Testis (tissue), 5 donors: ENCODE measurements around the gene ZNF593OS. TPM values are rescaled to one million over a fixed set of nuclear protein-coding genes. Genes with fewer than 3 reads are reported as not detected.

ENCODE experiments used
- DNase-seq: peaks from one replicate; pipeline ENCODE4 v3.0.0-alpha.2; 2019
- H3K27ac ChIP-seq, 2 donors: fragments of 200-600 bp; sonication (generic); one replicate each; pipeline ENCODE4 v1.5.1; 2019
- H3K27me3 ChIP-seq: fragments of 200-600 bp; sonication (generic); one replicate; pipeline ENCODE4 v1.5.1; 2019
- H3K36me3 ChIP-seq: fragments of 200-600 bp; sonication (generic); one replicate; pipeline ENCODE4 v1.5.1; 2017; ENCODE audit warnings: low read depth; ENCODE audit errors: missing control alignments
- H3K4me1 ChIP-seq: fragments of 200-600 bp; sonication (generic); one replicate; pipeline ENCODE4 v1.5.1; 2019
- H3K4me3 ChIP-seq, 2 donors: fragments of 200-600 bp; sonication (generic); one replicate each; pipeline ENCODE4 v1.5.1; 2017 to 2019
- H3K9me3 ChIP-seq: fragments of 200-600 bp; sonication (generic); one replicate; pipeline ENCODE4 v1.5.1; 2017
- POLR2A ChIP-seq: fragments of 450-650 bp; IDR thresholded peaks from one replicate; pipeline ENCODE4 v1.6.1; 2017; ENCODE audit warnings: antibody characterized with exemption, mild to moderate bottlenecking, moderate library complexity
- WGBS, 2 donors: methylation state at CpG; one replicate each; pipeline ENCODE4 v1.1.5; 2018; 5-methylcytosine and 5-hydroxymethylcytosine counted together
- intact Hi-C: fragments of 100-400 bp; cut with DNase I; formaldehyde crosslinking; loops from one replicate; pipeline ENCODE4 v1.15.1; 2023; ENCODE audit warnings: low total_unique reads
- long read RNA-seq, 2 donors: transcript quantifications; one replicate each; lab custom pipeline, GENCODE V29; 2026
- polyA plus RNA-seq: library from polyadenylated mRNA; stranded (reverse); fragments of 350-450 nt; fragmentation: Illumina TruSeq; extraction: RNeasy Lipid Tissue Mini Kit (QIAGEN cat#74804); gene quantifications from one replicate; pipeline ENCODE4 v1.2.3, GENCODE V29; 2014; ENCODE audit warnings: low read depth, low replicate concordance; ENCODE audit not compliant: insufficient read depth
- total RNA-seq, 2 donors: library from RNA; depleted of rRNA; stranded (reverse); fragments of >200 nt; gene quantifications; one replicate each; pipeline ENCODE4 v1.2.3, GENCODE V29; 2016
- TF ChIP-seq, protein P1 (sequence below), 3 experiments: fragments of 450-650 bp in 2 of 3; fragments of 200-600 bp in 1 of 3; sonication (generic) in 1 of 3; IDR thresholded peaks; one replicate each; pipeline ENCODE4 v1.5.1; 2016 to 2019; ENCODE audit warnings: antibody characterized with exemption in 3 of 3, mild to moderate bottlenecking in 2 of 3, moderate library complexity in 1 of 3

ZNF593OS gene
- total RNA-seq (1 to 10 TPM in 1 of 2 donors, not detected in 1; 1.7 TPM), polyA plus RNA-seq (0.62 TPM)
- long read RNA-seq, donor 1, result 0 reads
- long read RNA-seq, donor 2, result 0 reads

DNA sequence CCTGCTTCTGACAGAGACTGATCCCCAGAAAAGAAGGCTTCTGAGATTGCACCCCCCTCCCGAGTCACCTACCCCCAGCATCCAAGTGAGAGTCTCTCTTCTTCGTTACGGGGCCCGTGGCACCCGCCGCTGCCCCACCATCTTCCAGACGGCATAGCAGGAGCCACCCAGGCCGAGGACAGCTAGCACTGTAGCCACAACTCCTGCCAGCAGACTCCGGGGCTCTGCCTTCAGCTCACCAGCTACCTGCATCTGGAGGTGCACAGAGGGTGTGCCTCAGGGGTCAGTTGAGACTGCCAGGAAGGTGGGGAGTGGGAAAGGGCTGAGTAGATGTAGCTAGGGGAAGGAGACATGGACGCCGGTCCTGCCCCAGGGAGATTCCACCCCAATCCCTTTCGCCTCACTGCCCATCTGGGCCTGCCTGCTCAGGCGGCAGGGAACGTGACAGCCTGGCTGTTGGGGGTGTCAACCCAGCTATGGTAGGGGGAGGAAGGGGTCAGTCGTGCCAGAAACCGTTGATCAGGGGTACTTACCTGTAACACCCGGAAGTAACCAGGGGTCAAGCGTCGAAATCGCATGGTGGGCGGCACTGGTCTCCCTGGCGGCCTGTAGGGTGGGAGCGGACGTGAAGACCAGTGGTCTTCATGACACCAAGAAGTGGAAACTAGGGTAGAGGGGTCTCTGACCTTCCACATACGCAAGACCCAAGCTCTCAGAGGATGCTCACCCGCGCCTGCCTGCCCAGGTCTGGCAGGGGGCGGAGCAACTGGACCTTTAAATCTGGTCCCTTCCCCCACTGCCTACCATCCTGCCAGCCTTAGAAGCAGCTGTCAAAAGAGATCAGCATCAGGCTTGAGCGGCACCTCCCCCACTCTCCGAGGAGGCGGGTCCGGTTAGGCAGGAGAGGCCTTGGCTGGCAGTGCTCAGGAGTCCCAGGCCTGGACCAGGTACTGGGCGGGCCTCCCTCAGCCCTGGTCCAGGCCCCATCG lies at the start of gene ZNF593OS:
TSS of gene ZNF593OS (minus strand) at position 749 of the 989 bp plus-strand sequence. CDS start at position 578, 171 bp downstream.
- no peak for TF ChIP-seq POLR2A
- TF ChIP-seq, protein P1, sequence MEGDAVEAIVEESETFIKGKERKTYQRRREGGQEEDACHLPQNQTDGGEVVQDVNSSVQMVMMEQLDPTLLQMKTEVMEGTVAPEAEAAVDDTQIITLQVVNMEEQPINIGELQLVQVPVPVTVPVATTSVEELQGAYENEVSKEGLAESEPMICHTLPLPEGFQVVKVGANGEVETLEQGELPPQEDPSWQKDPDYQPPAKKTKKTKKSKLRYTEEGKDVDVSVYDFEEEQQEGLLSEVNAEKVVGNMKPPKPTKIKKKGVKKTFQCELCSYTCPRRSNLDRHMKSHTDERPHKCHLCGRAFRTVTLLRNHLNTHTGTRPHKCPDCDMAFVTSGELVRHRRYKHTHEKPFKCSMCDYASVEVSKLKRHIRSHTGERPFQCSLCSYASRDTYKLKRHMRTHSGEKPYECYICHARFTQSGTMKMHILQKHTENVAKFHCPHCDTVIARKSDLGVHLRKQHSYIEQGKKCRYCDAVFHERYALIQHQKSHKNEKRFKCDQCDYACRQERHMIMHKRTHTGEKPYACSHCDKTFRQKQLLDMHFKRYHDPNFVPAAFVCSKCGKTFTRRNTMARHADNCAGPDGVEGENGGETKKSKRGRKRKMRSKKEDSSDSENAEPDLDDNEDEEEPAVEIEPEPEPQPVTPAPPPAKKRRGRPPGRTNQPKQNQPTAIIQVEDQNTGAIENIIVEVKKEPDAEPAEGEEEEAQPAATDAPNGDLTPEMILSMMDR (IDR thresholded peaks at IDR 0.05), result no peak
- Histone ChIP-seq H3K4me1 (peaks cover 12% of the 10 kb centered on the region), H3K9me3 (no peaks in the 10 kb centered on the region), H3K27me3 (no peaks in the 10 kb centered on the region), H3K36me3 (no peaks in the 10 kb centered on the region), H3K4me3 (no peak within 1 kb of the TSS), H3K27ac (no peak within 1 kb of the TSS)
- WGBS, 2 donors, result 90 to 94% methylated on average over 26 to 34 of the region's 34 CpGs
- DNase-seq, result no peak
- intact Hi-C loops, result no loop called here

DNA sequence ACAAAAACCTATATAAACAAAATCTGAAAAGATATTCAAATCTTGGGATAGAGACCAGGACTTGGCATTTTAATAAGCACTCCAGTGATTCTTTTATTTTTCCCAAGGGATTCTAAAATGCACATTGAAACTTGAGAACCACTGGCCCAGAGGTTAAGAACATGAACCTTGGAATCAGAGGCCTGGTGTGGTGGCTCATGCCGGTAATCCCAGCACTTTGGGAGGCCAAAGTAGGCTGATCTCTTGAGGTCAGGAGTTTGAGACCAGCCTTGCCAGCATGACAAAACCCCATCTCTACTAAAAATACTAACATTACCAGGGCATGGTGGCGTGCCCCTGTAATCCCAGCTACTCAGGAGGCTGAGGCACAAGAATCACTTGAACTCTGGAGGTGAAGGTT lies 49.5 kb upstream of the ZNF593OS start:
- Histone ChIP-seq H3K36me3 (no peaks in the 10 kb centered on the region), H3K9me3 (no peaks in the 10 kb centered on the region), H3K27ac (no peak overlapping the region), H3K4me3 (no peak overlapping the region), H3K4me1 (peaks cover 5% of the 10 kb centered on the region), H3K27me3 (no peaks in the 10 kb centered on the region)
- intact Hi-C loops, result no loop called here
- WGBS, 2 donors, result 86% methylated on average over 2 of the region's 2 CpGs
- no peak for DNase-seq
- no peak for TF ChIP-seq POLR2A
- TF ChIP-seq, protein P1 (IDR thresholded peaks at IDR 0.05), result no peak

DNA sequence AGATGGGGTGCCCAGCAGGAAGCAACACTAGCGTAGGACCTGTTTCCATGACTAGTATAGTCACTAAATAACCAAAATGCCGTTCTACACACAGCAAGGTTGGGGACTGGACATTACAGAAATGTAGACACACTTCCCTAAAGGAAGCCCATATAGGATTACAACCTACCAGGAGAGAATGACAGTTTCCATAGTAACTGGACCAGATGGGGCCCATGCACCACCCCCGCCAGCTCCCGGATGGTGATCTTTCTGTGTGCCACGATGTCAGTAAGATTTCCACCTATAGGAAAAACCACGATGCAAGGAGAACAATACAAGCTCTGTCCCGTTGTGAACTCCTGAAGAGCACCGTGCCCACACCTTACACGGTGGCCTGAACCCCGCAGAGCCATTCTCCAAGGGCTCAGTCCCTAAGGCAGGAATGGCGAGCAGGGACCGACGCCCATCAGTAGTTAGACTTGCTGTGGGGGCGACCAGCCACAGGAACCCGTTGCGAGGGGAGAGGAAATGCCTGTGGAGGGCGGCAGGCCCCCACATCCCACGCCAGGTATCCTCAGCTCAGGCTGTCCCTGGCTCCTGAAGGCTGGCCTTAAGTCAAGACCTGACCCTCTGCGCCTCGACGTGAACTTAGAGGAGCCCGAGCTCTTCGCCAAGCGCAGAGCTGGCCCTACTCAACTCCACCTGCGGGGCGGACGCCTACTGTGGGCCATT lies 48.7 kb upstream of the ZNF593OS start:
- WGBS, 2 donors, result 76 to 84% methylated on average over 24 to 27 of the region's 27 CpGs
- Histone ChIP-seq H3K9me3 (no peaks in the 10 kb centered on the region), H3K4me3 (no peak overlapping the region), H3K4me1 (peaks cover under 1% of the 10 kb centered on the region), H3K27ac (no peak overlapping the region), H3K27me3 (no peaks in the 10 kb centered on the region), H3K36me3 (no peaks in the 10 kb centered on the region)
- no peak for DNase-seq
- intact Hi-C loops, result no loop called here
- TF ChIP-seq, protein P1 (IDR thresholded peaks at IDR 0.05), result no peak
- no peak for TF ChIP-seq POLR2A

DNA sequence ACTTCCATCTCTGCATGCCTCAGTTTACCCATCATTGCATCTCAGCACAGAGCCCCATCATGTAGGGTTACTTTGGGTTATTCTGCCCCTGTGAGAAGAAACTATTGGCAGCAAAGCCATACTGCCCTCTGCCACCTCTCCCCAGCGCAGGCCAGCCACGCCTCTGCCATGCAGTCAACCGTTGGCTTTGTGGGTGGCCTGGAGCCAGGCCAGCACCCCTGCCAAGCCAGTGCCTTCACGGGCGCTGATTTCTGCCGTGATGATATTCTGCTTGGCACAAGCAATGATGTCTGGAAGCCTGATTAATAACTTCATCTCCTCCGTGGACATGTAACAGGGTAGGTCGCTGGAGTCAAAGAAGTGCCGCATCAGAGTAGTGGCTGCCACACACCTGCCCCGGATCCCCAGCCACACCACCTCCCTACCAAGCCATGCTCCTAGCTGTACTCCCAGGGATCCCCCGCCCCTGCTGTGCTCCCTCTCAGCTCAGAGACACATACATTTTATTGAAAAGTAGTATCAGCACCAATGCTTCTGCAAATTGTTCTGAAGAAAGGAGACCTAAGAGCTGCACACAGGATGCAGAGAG lies 47.4 kb upstream of the ZNF593OS start:
- no peak overlapping the region for H3K4me3 ChIP-seq
- H3K27me3 ChIP-seq, result no peaks in the 10 kb centered on the region
- no peak for DNase-seq
- H3K9me3 ChIP-seq, result no peaks in the 10 kb centered on the region
- H3K27ac ChIP-seq, result no peak overlapping the region
- intact Hi-C loops, result no loop called here
- no peaks in the 10 kb centered on the region for H3K36me3 ChIP-seq
- 73 to 77% methylated on average over 9 to 11 of the region's 11 CpGs for WGBS, 2 donors
- no peaks in the 10 kb centered on the region for H3K4me1 ChIP-seq
- TF ChIP-seq POLR2A, result no peak
- TF ChIP-seq, protein P1 (IDR thresholded peaks at IDR 0.05), result no peak
